Stomach (tissue), 4 donors: ENCODE results near the gene FADS6.

Source experiments
- EP300 ChIP-seq: sonication (generic); formaldehyde crosslinking; IDR thresholded peaks from one replicate; pipeline ENCODE4 v1.6.1; 2017; ENCODE audit warnings: antibody characterized with exemption
- POLR2A ChIP-seq, 4 donors: fragments of 450-650 bp; IDR thresholded peaks; one replicate each; pipeline ENCODE4 v1.6.1; 2016; ENCODE audit warnings: antibody characterized with exemption in 4 of 4, control low read depth in 2 of 4, mild to moderate bottlenecking in 1 of 4, moderate library complexity in 1 of 4
- POLR2AphosphoS5 ChIP-seq, 3 donors: sonication (generic); formaldehyde crosslinking; IDR thresholded peaks; one replicate each; pipeline ENCODE4 v1.6.1; 2016; ENCODE audit warnings: antibody characterized with exemption in 3 of 3
- TF ChIP-seq, protein P1 (sequence below), 7 experiments: fragments of 450-650 bp in 4 of 7; fragments of 200-600 bp in 3 of 7; sonication (generic) in 3 of 7; IDR thresholded peaks; one replicate each; pipeline ENCODE4 v1.5.1; 2016 to 2019; ENCODE audit warnings: antibody characterized with exemption in 7 of 7, control low read depth in 2 of 7, mild to moderate bottlenecking in 1 of 7

- TF ChIP-seq POLR2A (IDR thresholded peaks at IDR 0.05), result no peak
- TF ChIP-seq, protein P1, sequence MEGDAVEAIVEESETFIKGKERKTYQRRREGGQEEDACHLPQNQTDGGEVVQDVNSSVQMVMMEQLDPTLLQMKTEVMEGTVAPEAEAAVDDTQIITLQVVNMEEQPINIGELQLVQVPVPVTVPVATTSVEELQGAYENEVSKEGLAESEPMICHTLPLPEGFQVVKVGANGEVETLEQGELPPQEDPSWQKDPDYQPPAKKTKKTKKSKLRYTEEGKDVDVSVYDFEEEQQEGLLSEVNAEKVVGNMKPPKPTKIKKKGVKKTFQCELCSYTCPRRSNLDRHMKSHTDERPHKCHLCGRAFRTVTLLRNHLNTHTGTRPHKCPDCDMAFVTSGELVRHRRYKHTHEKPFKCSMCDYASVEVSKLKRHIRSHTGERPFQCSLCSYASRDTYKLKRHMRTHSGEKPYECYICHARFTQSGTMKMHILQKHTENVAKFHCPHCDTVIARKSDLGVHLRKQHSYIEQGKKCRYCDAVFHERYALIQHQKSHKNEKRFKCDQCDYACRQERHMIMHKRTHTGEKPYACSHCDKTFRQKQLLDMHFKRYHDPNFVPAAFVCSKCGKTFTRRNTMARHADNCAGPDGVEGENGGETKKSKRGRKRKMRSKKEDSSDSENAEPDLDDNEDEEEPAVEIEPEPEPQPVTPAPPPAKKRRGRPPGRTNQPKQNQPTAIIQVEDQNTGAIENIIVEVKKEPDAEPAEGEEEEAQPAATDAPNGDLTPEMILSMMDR (IDR thresholded peaks at IDR 0.05), result no peak
- TF ChIP-seq POLR2AphosphoS5 (IDR thresholded peaks at IDR 0.05), result no peak
- no peak for TF ChIP-seq EP300
Measured at GRCh38 chr17:74860229-74860871, 33.1 kb downstream of the FADS6 start.
